HG03139 (cell line): ENCODE data around the gene MAP2.
A peak's percentile ranks its signal among the peaks of the same experiment; 100 is the strongest.
"Not testable (repeated sequence)": the region's sequence is repeated elsewhere in the genome, so short reads cannot be mapped to it uniquely, and the experiment has no call there.

ENCODE experiments used
- ATAC-seq: cut with Tn5 transposase; IDR thresholded peaks from one replicate; pipeline ENCODE4 v1.9.1; 2021; ENCODE audit not compliant: unreplicated experiment

Gene MAP2

GRCh38 chr2:209581040-209581439 is 157.2 kb downstream of the MAP2 start:
- ATAC-seq, result no peak

GRCh38 chr2:209582281-209582680 is 158.4 kb downstream of the MAP2 start:
- no peak for ATAC-seq

- ATAC-seq, result no peak
These were observed 160.6 kb downstream of the MAP2 start for GRCh38 chr2:209584472-209584871.

GRCh38 chr2:209584915-209585314 is 161.1 kb downstream of the MAP2 start:
- no peak for ATAC-seq

- ATAC-seq, result no peak
These were observed 167.2 kb downstream of the MAP2 start for GRCh38 chr2:209591021-209591420.

- ATAC-seq, result no peak
These were observed 168.3 kb downstream of the MAP2 start for GRCh38 chr2:209592106-209592505.

- no peak for ATAC-seq
These were observed 170.1 kb downstream of the MAP2 start for GRCh38 chr2:209593930-209594329.

GRCh38 chr2:209596262-209596661 is 172.4 kb downstream of the MAP2 start:
- ATAC-seq, result no peak

- not testable (repeated sequence) for ATAC-seq
These were observed 174.4 kb downstream of the MAP2 start for GRCh38 chr2:209598227-209598626.

- ATAC-seq, result no peak
These were observed 176.7 kb downstream of the MAP2 start for GRCh38 chr2:209600341-209601171.

- no peak for ATAC-seq
These were observed 177.7 kb downstream of the MAP2 start for GRCh38 chr2:209601497-209601896.

GRCh38 chr2:209602259-209602658 is 178.4 kb downstream of the MAP2 start:
- ATAC-seq, result no peak

- ATAC-seq, result no peak
These were observed 185.7 kb downstream of the MAP2 start for GRCh38 chr2:209609531-209609930.

- no peak for ATAC-seq
These were observed 186.8 kb downstream of the MAP2 start for GRCh38 chr2:209610631-209611030.

- no peak for ATAC-seq
These were observed 189.9 kb downstream of the MAP2 start for GRCh38 chr2:209613649-209614305.

- ATAC-seq, result no peak
These were observed 191.0 kb downstream of the MAP2 start for GRCh38 chr2:209614690-209615369.

GRCh38 chr2:209619782-209620181 is 195.9 kb downstream of the MAP2 start:
- peak; percentile 85 for ATAC-seq

- ATAC-seq, result no peak
These were observed 200.5 kb downstream of the MAP2 start for GRCh38 chr2:209624192-209624938.

GRCh38 chr2:209629597-209629996 is 205.8 kb downstream of the MAP2 start:
- ATAC-seq, result no peak

GRCh38 chr2:209633911-209634310 is 210.1 kb downstream of the MAP2 start:
- ATAC-seq, result no peak

- no peak for ATAC-seq
These were observed 212.2 kb downstream of the MAP2 start for GRCh38 chr2:209636076-209636475.
